ENCODE measurements around the gene STK40.

DNA sequence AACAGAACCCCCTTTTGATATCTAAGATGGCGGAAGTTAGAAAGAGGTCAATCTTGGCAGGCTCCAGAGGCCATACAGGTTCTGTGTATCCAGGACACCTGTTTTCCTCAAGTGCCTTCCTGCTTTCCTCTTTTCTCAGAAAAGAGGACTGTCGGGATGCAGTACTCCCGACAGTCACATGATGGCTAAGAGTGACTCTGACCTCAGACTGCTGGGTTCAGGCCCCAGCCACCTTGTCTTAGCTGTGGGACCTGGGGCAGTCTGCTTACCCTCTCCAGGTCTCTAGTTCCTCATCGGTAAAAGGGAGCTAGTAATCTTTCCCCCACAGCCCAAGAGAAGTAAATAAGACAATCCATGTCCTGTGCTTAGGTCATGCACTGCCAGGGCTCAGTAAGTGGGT, 29.9 kb downstream of the STK40 start:
- no peak for TF ChIP-seq POLR2A (IDR thresholded peaks at IDR 0.05)
- no peak for TF ChIP-seq CTCF (IDR thresholded peaks at IDR 0.05)
- no peak for TF ChIP-seq EP300 (IDR thresholded peaks at IDR 0.05)
